NCI-H526 (cell line): Measurements from ENCODE around the gene PYGO2.

Source experiments
- DNase-seq, 2 experiments: peaks; one replicate each; lab custom pipeline; 2025; lab: John Stamatoyannopoulos, UW

The PYGO2 gene

GRCh38 chr1:154941333-154942013 is 20.1 kb downstream of the PYGO2 start:
- peak in 1 of 2 experiments; percentile 67 for DNase-seq

- peak in 1 of 2 experiments; percentile 54 for DNase-seq
These were observed 20.9 kb downstream of the PYGO2 start for GRCh38 chr1:154940651-154941194.

GRCh38 chr1:154940213-154940560 is 21.4 kb downstream of the PYGO2 start:
- DNase-seq: no peak

DNA sequence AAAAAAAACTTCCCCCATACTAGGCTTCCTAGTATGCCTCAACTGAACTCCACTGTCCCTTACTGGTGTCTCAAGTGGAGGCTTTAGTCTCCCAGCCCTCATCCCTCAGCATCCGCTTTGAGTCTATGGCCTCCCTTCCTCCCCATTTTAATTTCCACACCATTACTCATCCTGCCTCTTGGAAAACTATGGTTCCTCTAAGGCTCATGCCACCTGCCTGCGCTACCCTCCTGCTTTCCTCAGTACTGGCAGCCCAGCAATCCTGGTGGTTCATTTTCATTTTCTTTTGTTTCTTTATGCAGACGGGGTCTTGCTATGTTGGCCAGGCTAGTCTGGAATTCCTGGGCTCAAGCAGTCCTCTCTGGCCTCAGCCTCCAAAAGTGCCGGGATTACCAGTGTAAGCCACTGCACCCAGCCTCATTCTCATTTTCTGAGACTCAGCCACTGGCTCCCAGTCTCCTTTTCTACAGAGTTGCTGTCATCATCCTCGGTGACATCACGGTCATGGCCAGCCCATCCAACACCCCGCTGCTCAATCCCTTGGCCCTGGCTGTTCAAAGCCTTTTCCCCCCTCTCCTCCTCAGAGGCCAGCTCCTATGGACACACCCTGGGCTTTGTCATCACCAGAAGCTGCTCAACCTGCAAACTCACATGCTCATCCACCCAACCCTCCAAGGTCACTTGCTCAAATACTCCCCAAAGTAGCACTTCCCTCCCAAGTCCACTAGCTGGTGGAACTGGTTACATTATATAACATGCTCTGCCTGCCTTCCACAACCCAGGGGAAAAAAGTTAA is 22.8 kb downstream of the PYGO2 start:
- no peak for DNase-seq

- DNase-seq: no peak
These were observed 23.6 kb downstream of the PYGO2 start for GRCh38 chr1:154937988-154938386.

DNA sequence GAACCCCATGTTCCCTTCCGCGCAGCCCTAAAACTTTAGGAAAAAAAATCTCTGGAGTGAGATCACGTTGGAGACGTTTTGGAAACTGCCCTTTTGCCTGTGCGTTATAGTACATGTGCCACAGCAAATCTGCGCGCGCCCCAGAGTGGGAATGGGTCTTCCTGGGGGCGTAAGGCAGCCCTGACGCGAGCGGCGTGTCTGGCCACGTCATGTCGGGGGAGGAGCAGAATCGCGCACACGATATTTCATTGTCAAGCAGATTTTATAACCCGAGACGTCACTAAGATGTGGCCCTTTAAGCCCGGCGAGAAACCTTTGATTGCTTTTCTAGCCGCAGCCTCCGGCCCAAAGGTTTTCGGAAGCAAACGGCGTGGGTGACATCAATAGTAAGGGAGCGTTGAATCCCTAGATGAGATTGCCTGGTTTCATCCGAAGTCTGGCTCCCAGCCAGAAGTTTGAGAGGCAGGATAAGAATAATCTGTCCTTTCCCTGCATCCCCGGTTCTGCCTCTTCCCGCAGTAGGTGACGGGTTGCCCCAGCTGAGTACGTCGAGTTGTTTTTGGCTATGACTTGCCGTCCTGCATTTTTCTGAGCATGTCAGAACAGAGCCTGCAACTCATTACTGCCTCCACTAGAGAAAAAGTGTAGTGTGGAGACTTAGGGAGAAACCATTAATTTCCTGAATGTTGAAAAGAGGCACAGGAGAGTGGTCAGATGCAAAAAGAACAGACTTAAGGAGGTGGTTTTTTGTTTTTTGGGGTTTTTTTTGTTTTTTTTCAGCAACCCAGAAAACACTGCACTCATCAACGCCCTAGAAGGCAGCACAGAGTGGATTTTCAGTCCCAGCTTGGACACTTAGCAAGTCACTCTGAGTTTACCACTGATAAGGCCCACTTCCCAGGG is 24.2 kb downstream of the PYGO2 start:
- DNase-seq: peak; percentile 97 to 99

GRCh38 chr1:154936555-154937084 is 25.0 kb downstream of the PYGO2 start, which contains the start of gene PMVK:
Gene PMVK (minus strand): TSS chr1:154936719. CDS start chr1:154936685, 34 bp downstream.
- peak; percentile 98 to 100 for DNase-seq

DNA sequence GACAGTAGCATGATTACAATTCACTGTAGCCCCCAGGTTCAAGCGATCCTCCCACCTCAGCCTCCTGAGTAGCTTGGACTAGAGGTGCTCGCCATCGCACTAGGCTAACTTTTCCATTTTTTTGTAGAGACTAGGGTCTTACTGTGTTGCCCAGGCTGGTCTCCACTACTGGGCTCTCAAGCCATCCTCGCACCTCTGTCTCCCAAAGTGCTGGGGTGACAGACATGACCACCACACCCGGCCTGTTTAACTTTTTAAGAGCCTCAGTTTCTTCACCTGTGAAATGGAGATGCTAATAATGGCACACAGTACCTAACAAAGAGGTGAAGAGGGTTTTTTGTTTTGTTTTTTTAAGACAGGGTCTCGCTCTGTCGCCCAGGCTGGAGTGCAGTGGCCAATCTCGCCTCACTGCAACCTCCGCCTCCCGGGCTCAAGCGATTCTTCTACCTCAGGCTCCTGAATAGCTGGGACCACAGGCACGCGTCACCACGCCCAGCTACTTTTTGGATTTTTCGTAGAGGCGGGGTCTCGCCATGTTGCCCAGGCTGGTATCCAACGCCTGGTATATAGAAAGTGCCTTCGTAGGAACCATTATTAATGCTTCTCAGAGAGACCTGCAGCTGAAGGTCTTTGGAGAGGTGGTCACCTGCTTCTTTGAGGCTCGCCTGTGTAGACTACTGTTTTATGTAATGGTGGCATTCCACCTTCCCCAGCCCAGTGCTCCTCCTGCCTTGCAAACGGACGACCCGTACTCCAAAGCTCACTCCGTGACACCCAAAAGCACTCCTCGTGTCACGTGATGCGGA is 25.6 kb downstream of the PYGO2 start:
- no peak for DNase-seq

- DNase-seq: no peak
These were observed 27.1 kb downstream of the PYGO2 start for GRCh38 chr1:154934358-154934948.

GRCh38 chr1:154931940-154932487 is 29.6 kb downstream of the PYGO2 start:
- DNase-seq: no peak

GRCh38 chr1:154926201-154926600 is 35.4 kb downstream of the PYGO2 start:
- DNase-seq: no peak

- DNase-seq: no peak
These were observed 36.0 kb downstream of the PYGO2 start for GRCh38 chr1:154925335-154926170.

DNA sequence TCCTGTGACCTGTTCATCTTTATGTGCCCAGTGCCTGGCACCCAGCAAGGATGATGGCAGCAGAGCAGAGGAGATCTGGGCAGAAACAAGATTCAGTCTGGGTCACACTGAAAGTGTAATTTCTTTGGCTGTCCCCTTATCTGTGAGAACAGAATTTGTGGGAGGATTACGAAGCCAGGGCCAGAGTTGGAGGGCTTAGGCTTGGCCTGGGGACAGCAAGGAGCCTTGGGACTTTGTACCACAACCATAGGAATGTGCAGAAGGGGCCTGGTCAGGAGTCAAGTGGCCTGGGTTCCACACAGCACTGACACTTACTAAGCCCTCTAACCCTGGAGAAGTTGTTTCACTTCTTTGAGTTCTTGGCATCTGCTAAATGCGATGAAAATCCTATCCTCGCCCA is 37.9 kb downstream of the PYGO2 start:
- DNase-seq: no peak

- DNase-seq: peak in 1 of 2 experiments; percentile 18
These were observed 48.3 kb downstream of the PYGO2 start for GRCh38 chr1:154913273-154913672.

GRCh38 chr1:154912755-154913154 is 48.8 kb downstream of the PYGO2 start:
- DNase-seq: no peak

DNA sequence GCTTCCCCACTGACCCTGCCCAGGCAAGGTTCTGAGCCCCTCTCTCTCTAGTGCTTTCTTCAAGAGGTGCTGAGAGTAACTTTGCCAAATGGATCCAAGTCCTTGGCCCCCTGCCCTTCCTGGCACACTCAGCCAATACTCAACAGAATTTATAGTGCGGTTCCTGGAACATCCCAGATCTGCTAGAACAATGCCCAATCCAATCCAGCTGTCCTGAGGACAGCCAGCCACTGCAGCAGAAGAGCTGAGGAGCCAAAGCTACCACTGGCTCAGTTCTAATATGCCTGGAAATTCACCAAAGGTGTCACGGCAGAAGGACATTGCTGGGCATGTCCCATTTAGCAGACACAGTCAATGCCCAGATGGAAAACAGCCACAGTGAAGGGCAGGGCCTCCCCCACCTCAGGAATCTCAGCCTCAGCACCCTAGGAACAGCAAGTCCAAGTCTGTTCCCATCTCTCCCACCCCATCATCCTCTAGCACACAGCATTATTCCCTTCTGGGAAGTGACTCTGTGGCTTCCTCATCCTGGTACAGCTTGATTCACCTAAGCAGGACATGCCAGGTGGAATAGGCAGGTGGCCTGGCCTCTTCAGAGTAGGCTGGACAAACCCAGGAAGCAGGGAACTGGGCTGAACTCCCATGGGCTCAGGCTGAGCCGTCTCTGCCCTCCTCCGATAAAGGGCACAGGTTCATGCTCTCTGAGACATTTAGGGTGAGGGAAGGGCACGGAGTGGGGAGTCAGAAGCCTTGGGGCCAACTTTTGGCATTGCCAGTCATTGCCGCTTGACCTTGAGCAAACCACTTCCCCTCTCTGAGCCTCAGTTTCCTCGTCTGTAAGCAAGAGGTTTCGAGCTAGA is 49.7 kb downstream of the PYGO2 start:
- DNase-seq: no peak

GRCh38 chr1:154910851-154911250 is 50.7 kb downstream of the PYGO2 start:
- DNase-seq: no peak

DNA sequence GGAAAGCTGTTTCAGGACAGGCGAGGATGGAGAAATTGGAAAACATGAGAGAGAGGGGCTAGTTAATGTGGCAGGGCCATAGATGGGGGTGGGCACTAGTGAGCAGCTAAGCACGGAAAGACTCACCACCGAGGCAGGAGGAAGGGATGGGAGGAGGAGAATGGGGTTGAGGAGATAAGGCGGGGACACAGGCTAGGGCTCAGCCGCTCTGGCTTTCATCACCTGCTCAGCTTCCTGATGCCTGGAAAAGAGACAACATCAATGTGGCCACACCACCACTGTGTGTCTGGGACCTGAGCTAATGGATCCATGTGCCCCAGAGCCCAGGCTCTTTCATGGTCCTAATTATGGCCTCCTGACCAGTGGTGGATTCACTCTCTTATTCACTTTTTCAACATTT is 52.6 kb downstream of the PYGO2 start:
- no peak for DNase-seq
